GM23338 (cell line): ENCODE measurements around the gene RASGRP4. TPM values are rescaled to one million over a fixed set of nuclear protein-coding genes. Genes with fewer than 3 reads are reported as not detected.

ENCODE experiments used
- ATAC-seq: fragments of 200-7000 bp; cut with Tn5 transposase; 3 replicates; pipeline ENCODE4 v1.9.1; 2020
- DNase-seq: peaks from one replicate; pipeline ENCODE4 v3.0.0-alpha.2; 2015; ENCODE audit warnings: low spot score
- H2AFZ ChIP-seq: fragments of 200-600 bp; sonication (generic); 2 replicates; pipeline ENCODE4 v1.8.0; 2016; ENCODE audit warnings: antibody characterized with exemption, mild to moderate bottlenecking, moderate library complexity
- H3F3A ChIP-seq: fragments of 200-600 bp; sonication (generic); replicated peaks from 2 replicates; pipeline ENCODE4 v1.8.0; 2017; ENCODE audit warnings: antibody characterized with exemption, mixed run types, low read depth
- H3K27ac ChIP-seq: fragments of 200-600 bp; sonication (generic); 2 replicates; pipeline ENCODE4 v1.6.1; 2016; ENCODE audit warnings: low read depth
- H3K27me3 ChIP-seq: fragments of 200-600 bp; sonication (generic); 2 replicates; pipeline ENCODE4 v1.8.0; 2016; ENCODE audit warnings: mild to moderate bottlenecking, mixed run types, moderate library complexity; ENCODE audit not compliant: insufficient read depth
- H3K36me3 ChIP-seq: fragments of 200-600 bp; sonication (generic); 2 replicates; pipeline ENCODE4 v1.8.0; 2016; ENCODE audit warnings: mild to moderate bottlenecking; ENCODE audit not compliant: insufficient read depth
- H3K4me1 ChIP-seq: fragments of 200-600 bp; sonication (generic); 2 replicates; pipeline ENCODE4 v1.8.0; 2016; ENCODE audit warnings: mild to moderate bottlenecking, moderate library complexity; ENCODE audit not compliant: insufficient read depth
- H3K4me2 ChIP-seq: fragments of 200-600 bp; sonication (generic); 2 replicates; pipeline ENCODE4 v1.7.1; 2017; ENCODE audit warnings: mixed run types
- H3K4me3 ChIP-seq: fragments of 200-600 bp; sonication (generic); 2 replicates; pipeline ENCODE4 v1.6.1; 2016; ENCODE audit warnings: mixed run types
- H3K79me2 ChIP-seq: fragments of 200-600 bp; sonication (generic); replicated peaks from 2 replicates; pipeline ENCODE4 v1.8.0; 2017; ENCODE audit warnings: mild to moderate bottlenecking; ENCODE audit not compliant: insufficient read depth
- H3K9me2 ChIP-seq: fragments of 200-600 bp; sonication (generic); 2 replicates; pipeline ENCODE4 v1.8.0; 2017; ENCODE audit not compliant: insufficient read depth
- H4K20me1 ChIP-seq: fragments of 200-600 bp; sonication (generic); replicated peaks from 2 replicates; pipeline ENCODE4 v1.8.0; 2017; ENCODE audit warnings: mild to moderate bottlenecking; ENCODE audit not compliant: insufficient read depth
- H3K27ac Mint-ChIP-seq: 2 replicates; pipeline ENCODE4 v1.8.0; 2020; ENCODE audit warnings: inconsistent platforms, mild to moderate bottlenecking, moderate library complexity, mixed read lengths
- H3K27me3 Mint-ChIP-seq: 3 replicates; pipeline ENCODE4 v1.8.0; 2022; ENCODE audit warnings: low read depth, mild to moderate bottlenecking, moderate library complexity, mixed read lengths, inconsistent platforms; ENCODE audit not compliant: insufficient read depth, poor library complexity
- H3K36me3 Mint-ChIP-seq: 3 replicates; pipeline ENCODE4 v1.8.0; 2021; ENCODE audit warnings: low read depth, mild to moderate bottlenecking, inconsistent platforms, moderate library complexity, mixed read lengths
- H3K4me1 Mint-ChIP-seq: 3 replicates; pipeline ENCODE4 v1.8.0; 2020; ENCODE audit warnings: mild to moderate bottlenecking, inconsistent platforms, mixed read lengths
- H3K4me3 Mint-ChIP-seq: 3 replicates; pipeline ENCODE4 v1.8.0; 2021; ENCODE audit warnings: moderate library complexity, mild to moderate bottlenecking, inconsistent platforms, mixed read lengths
- H3K9me3 Mint-ChIP-seq: 3 replicates; pipeline ENCODE4 v1.8.0; 2020; ENCODE audit warnings: moderate library complexity, mild to moderate bottlenecking, inconsistent platforms, mixed read lengths
- CREB1 ChIP-seq: fragments of 250-450 bp; sonication (Bioruptor Pico); IDR thresholded peaks from 2 replicates; pipeline ENCODE4 v1.5.0; 2020; ENCODE audit warnings: low read depth, mild to moderate bottlenecking, moderate library complexity
- CTCF ChIP-seq, 2 experiments: fragments of 200-600 bp in 1 of 2; sonication (generic) in 1 of 2; conservative IDR thresholded peaks; 2 replicates each; pipeline versions ENCODE4 v1.5.1 to v1.6.1; 2016 to 2017; ENCODE audit warnings: antibody characterized with exemption in 2 of 2, low read depth in 2 of 2, mild to moderate bottlenecking in 2 of 2, moderate library complexity in 1 of 2
- ETS1 ChIP-seq: IDR thresholded peaks from 2 replicates; pipeline ENCODE4 v1.6.1; 2016; ENCODE audit warnings: antibody characterized with exemption
- EZH2 ChIP-seq: fragments of 200-600 bp; sonication (generic); IDR thresholded peaks from one replicate; pipeline ENCODE4 v1.8.0; 2017; ENCODE audit warnings: antibody characterized with exemption, mild to moderate bottlenecking, low read depth; ENCODE audit not compliant: unreplicated experiment
- EZH2phosphoT487 ChIP-seq: fragments of 200-600 bp; sonication (generic); IDR thresholded peaks from one replicate; pipeline ENCODE4 v1.8.1; 2018; ENCODE audit warnings: antibody characterized with exemption; ENCODE audit not compliant: unreplicated experiment
- JUNB ChIP-seq: IDR thresholded peaks from one replicate; pipeline ENCODE4 v1.6.1; 2016; ENCODE audit warnings: antibody characterized with exemption; ENCODE audit not compliant: unreplicated experiment
- NANOG ChIP-seq: IDR thresholded peaks from 2 replicates; pipeline ENCODE4 v1.6.1; 2016; ENCODE audit warnings: antibody characterized with exemption, borderline replicate concordance
- POLR2AphosphoS5 ChIP-seq: IDR thresholded peaks from 2 replicates; pipeline ENCODE4 v1.6.1; 2016; ENCODE audit warnings: antibody characterized with exemption, low read depth
- STAT1 ChIP-seq: IDR thresholded peaks from one replicate; pipeline ENCODE4 v1.6.1; 2016; ENCODE audit warnings: antibody characterized with exemption; ENCODE audit not compliant: unreplicated experiment
- ZNF114 ChIP-seq: fragments of 250-450 bp; sonication (Bioruptor Pico); IDR thresholded peaks from 2 replicates; pipeline ENCODE4 v1.5.0; 2020; ENCODE audit warnings: mild to moderate bottlenecking, moderate library complexity
- ZNF331 ChIP-seq: fragments of 250-450 bp; sonication (Bioruptor Pico); IDR thresholded peaks from 2 replicates; pipeline ENCODE4 v1.5.0; 2020; ENCODE audit warnings: low read depth, mild to moderate bottlenecking, moderate library complexity
- ZNF462 ChIP-seq: fragments of 250-450 bp; sonication (Bioruptor Pico); IDR thresholded peaks from 2 replicates; pipeline ENCODE4 v1.5.0; 2020; ENCODE audit warnings: mild to moderate bottlenecking, moderate library complexity
- polyA plus RNA-seq: library from polyadenylated mRNA; unstranded; fragments of >200 nt; fragmentation: Nextera tagmentation; extraction: Ambion mirVana; gene quantifications from 2 replicates; pipeline ENCODE4 v1.2.1, GENCODE V29; 2016
- total RNA-seq: library from RNA; depleted of rRNA; stranded (reverse); fragments of >200 nt; shearing (Covaris generic); gene quantifications from 2 replicates; pipeline ENCODE4 v1.2.3, GENCODE V29; 2014
- TF ChIP-seq, protein P1 (sequence below): IDR thresholded peaks from one replicate; pipeline ENCODE4 v1.6.1; 2018; ENCODE audit warnings: antibody characterized with exemption; ENCODE audit not compliant: unreplicated experiment

The RASGRP4 gene
- total and polyA plus RNA-seq, 2 experiments from 2014 or later: 1.6 to 3.6 TPM

DNA sequence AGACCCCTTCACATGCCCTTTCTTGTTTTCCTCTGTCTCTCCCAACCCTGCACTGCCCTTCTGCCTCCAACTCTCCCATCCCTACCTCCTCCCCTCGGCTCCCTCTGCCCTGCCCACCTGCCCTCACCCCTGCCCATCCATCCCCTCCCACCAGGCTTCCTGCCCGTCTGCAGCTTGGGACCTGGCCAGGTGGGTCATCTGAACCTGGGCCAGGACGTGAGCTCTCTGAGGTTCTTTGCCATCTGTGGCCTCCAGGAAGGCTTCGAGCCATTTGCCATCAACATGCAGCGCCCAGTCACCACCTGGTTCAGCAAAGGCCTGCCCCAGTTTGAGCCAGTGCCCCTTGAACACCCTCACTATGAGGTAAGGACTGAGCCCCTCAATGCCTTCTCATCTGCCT, 43.1 kb upstream of the RASGRP4 start:
- Histone ChIP-seq H3F3A (no peaks in the 10 kb centered on the region), H2AFZ (no peak overlapping the region), H4K20me1 (no peaks in the 10 kb centered on the region), H3K27ac (no peak overlapping the region), H3K27me3 (no peaks in the 10 kb centered on the region), H3K36me3 (peaks cover 36% of the 10 kb centered on the region), H3K9me2 (no peaks in the 10 kb centered on the region), H3K4me2 (no peak overlapping the region), H3K79me2 (no peaks in the 10 kb centered on the region), H3K4me1 (no peaks in the 10 kb centered on the region), H3K4me3 (no peak overlapping the region)
- DNase-seq: no peak
- TF ChIP-seq JUNB: no peak
- no peak for TF ChIP-seq ETS1
- TF ChIP-seq ZNF462 (CRISPR knock-in tag): no peak
- TF ChIP-seq ZNF331: no peak
- TF ChIP-seq CTCF (conservative IDR thresholded peaks at IDR 0.05; ENCODE audit: low read depth in 2 of 2): no peak
- TF ChIP-seq NANOG: no peak
- no peak for TF ChIP-seq EZH2
- no peak for TF ChIP-seq EZH2phosphoT487
- TF ChIP-seq ZNF114 (CRISPR knock-in tag): no peak
- TF ChIP-seq, protein P1, sequence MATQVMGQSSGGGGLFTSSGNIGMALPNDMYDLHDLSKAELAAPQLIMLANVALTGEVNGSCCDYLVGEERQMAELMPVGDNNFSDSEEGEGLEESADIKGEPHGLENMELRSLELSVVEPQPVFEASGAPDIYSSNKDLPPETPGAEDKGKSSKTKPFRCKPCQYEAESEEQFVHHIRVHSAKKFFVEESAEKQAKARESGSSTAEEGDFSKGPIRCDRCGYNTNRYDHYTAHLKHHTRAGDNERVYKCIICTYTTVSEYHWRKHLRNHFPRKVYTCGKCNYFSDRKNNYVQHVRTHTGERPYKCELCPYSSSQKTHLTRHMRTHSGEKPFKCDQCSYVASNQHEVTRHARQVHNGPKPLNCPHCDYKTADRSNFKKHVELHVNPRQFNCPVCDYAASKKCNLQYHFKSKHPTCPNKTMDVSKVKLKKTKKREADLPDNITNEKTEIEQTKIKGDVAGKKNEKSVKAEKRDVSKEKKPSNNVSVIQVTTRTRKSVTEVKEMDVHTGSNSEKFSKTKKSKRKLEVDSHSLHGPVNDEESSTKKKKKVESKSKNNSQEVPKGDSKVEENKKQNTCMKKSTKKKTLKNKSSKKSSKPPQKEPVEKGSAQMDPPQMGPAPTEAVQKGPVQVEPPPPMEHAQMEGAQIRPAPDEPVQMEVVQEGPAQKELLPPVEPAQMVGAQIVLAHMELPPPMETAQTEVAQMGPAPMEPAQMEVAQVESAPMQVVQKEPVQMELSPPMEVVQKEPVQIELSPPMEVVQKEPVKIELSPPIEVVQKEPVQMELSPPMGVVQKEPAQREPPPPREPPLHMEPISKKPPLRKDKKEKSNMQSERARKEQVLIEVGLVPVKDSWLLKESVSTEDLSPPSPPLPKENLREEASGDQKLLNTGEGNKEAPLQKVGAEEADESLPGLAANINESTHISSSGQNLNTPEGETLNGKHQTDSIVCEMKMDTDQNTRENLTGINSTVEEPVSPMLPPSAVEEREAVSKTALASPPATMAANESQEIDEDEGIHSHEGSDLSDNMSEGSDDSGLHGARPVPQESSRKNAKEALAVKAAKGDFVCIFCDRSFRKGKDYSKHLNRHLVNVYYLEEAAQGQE: no peak
- no peak for TF ChIP-seq POLR2AphosphoS5
- no peak for TF ChIP-seq CREB1 (CRISPR knock-in tag)
- no peak for TF ChIP-seq STAT1
- Mint-ChIP-seq H3K4me1 (no peaks in the 10 kb centered on the region; the same call in 2 of the 3 replicates), H3K36me3 (peaks cover 41% of the 10 kb centered on the region), H3K27ac (no peak overlapping the region), H3K27me3 (peaks cover 2% of the 10 kb centered on the region), H3K4me3 (no peak overlapping the region), H3K9me3 (no peaks in the 10 kb centered on the region)
- ATAC-seq: no peak
